ENCODE data around the gene CETP.

Gene CETP

GRCh38 chr16:57024894-57025680, 63.3 kb downstream of the CETP start:
- Histone ChIP-seq H2AFZ (ENCODE audit: low read depth, low read length) (no peak overlapping the region), H3K4me2 (ENCODE audit: insufficient read depth, low read length) (no peak overlapping the region), H3K36me3 (ENCODE audit: insufficient read depth, low read length) (no peaks in the 10 kb centered on the region), H3K9ac (ENCODE audit: low read depth, low read length) (no peak overlapping the region), H3K27me3 (ENCODE audit: insufficient read depth, low read length, poor library complexity) (no peaks in the 10 kb centered on the region), H4K20me1 (ENCODE audit: insufficient read depth, low read length) (no peaks in the 10 kb centered on the region), H3K4me1 (ENCODE audit: insufficient read depth, low read length) (no peaks in the 10 kb centered on the region), H3K79me2 (ENCODE audit: insufficient read depth, low read length) (no peaks in the 10 kb centered on the region), H3K4me3 (ENCODE audit: low read depth in 1 of 2, low read length in 2 of 2) (no peak overlapping the region), H3K27ac (ENCODE audit: low read length) (no peak overlapping the region), H3K9me3 (ENCODE audit: insufficient read depth, low read length, severe bottlenecking) (no peaks in the 10 kb centered on the region)
- DNase-seq, result no peak
- TF ChIP-seq CTCF (IDR thresholded peaks at IDR 0.05; ENCODE audit: borderline replicate concordance, extremely low read depth, low read length, poor library complexity, severe bottlenecking) (no peak), EZH2 (IDR thresholded peaks at IDR 0.05; ENCODE audit: borderline replicate concordance, low read depth, low read length, severe bottlenecking) (no peak)
- no peak for ATAC-seq (ENCODE audit: insufficient read depth, low read depth)

- Histone ChIP-seq H3K4me3 (ENCODE audit: low read depth in 1 of 2, low read length in 2 of 2) (no peak overlapping the region), H2AFZ (ENCODE audit: low read depth, low read length) (no peak overlapping the region), H3K36me3 (ENCODE audit: insufficient read depth, low read length) (no peaks in the 10 kb centered on the region), H3K9me3 (ENCODE audit: insufficient read depth, low read length, severe bottlenecking) (no peaks in the 10 kb centered on the region), H3K9ac (ENCODE audit: low read depth, low read length) (no peak overlapping the region), H3K27me3 (ENCODE audit: insufficient read depth, low read length, poor library complexity) (no peaks in the 10 kb centered on the region), H3K4me2 (ENCODE audit: insufficient read depth, low read length) (no peak overlapping the region), H3K27ac (ENCODE audit: low read length) (no peak overlapping the region), H3K79me2 (ENCODE audit: insufficient read depth, low read length) (no peaks in the 10 kb centered on the region), H4K20me1 (ENCODE audit: insufficient read depth, low read length) (no peaks in the 10 kb centered on the region), H3K4me1 (ENCODE audit: insufficient read depth, low read length) (no peaks in the 10 kb centered on the region)
- no peak; the same call in 2 of the 3 replicates for ATAC-seq (ENCODE audit: insufficient read depth, low read depth)
- TF ChIP-seq EZH2 (IDR thresholded peaks at IDR 0.05; ENCODE audit: borderline replicate concordance, low read depth, low read length, severe bottlenecking), result no peak
- no peak for TF ChIP-seq CTCF (IDR thresholded peaks at IDR 0.05; ENCODE audit: borderline replicate concordance, extremely low read depth, low read length, poor library complexity, severe bottlenecking)
- no peak for DNase-seq
Measured at GRCh38 chr16:57025941-57026777, 64.4 kb downstream of the CETP start.

- Histone ChIP-seq H3K4me3 (ENCODE audit: low read depth in 1 of 2, low read length in 2 of 2) (no peak overlapping the region), H3K36me3 (ENCODE audit: insufficient read depth, low read length) (no peaks in the 10 kb centered on the region), H3K79me2 (ENCODE audit: insufficient read depth, low read length) (no peaks in the 10 kb centered on the region), H3K27ac (ENCODE audit: low read length) (no peak overlapping the region), H3K9me3 (ENCODE audit: insufficient read depth, low read length, severe bottlenecking) (no peaks in the 10 kb centered on the region), H4K20me1 (ENCODE audit: insufficient read depth, low read length) (no peaks in the 10 kb centered on the region), H3K4me1 (ENCODE audit: insufficient read depth, low read length) (no peaks in the 10 kb centered on the region), H2AFZ (ENCODE audit: low read depth, low read length) (no peak overlapping the region), H3K4me2 (ENCODE audit: insufficient read depth, low read length) (no peak overlapping the region), H3K9ac (ENCODE audit: low read depth, low read length) (no peak overlapping the region), H3K27me3 (ENCODE audit: insufficient read depth, low read length, poor library complexity) (no peaks in the 10 kb centered on the region)
- DNase-seq (no peak), ATAC-seq (ENCODE audit: insufficient read depth, low read depth) (no peak)
- TF ChIP-seq CTCF (IDR thresholded peaks at IDR 0.05; ENCODE audit: borderline replicate concordance, extremely low read depth, low read length, poor library complexity, severe bottlenecking) (no peak), EZH2 (IDR thresholded peaks at IDR 0.05; ENCODE audit: borderline replicate concordance, low read depth, low read length, severe bottlenecking) (no peak)
Measured at GRCh38 chr16:57026778-57027062, 65.0 kb downstream of the CETP start.
